NCI-H2171 (cell line): Measurements from ENCODE around the gene NUSAP1.
"Not testable (repeated sequence)": the region's sequence is repeated elsewhere in the genome, so short reads cannot be mapped to it uniquely, and the experiment has no call there.

Source experiments
- DNase-seq: peaks from one replicate; lab custom pipeline; 2025; lab: John Stamatoyannopoulos, UW

NUSAP1 gene

GRCh38 chr15:41411441-41411840, 78.8 kb downstream of the NUSAP1 start:
- no peak for DNase-seq

GRCh38 chr15:41416128-41416741, 83.6 kb downstream of the NUSAP1 start:
- no peak for DNase-seq

GRCh38 chr15:41416742-41417417, 84.2 kb downstream of the NUSAP1 start, which contains the start of gene RTF1:
Gene RTF1 (plus strand): TSS chr15:41417095. CDS start chr15:41417116, 21 bp downstream.
- peak; percentile 88 for DNase-seq

- no peak for DNase-seq
Measured at GRCh38 chr15:41417418-41418195, 84.9 kb downstream of the NUSAP1 start.

- DNase-seq: no peak
Measured at GRCh38 chr15:41423979-41424659, 91.4 kb downstream of the NUSAP1 start.

- no peak for DNase-seq
Measured at GRCh38 chr15:41424809-41425208, 92.1 kb downstream of the NUSAP1 start.

GRCh38 chr15:41425907-41426306, 93.2 kb downstream of the NUSAP1 start:
- not testable (repeated sequence) for DNase-seq

GRCh38 chr15:41429003-41429890, 96.6 kb downstream of the NUSAP1 start:
- DNase-seq: no peak
